ENCODE data around the gene PPIP5K2. TPM values are rescaled to one million over a fixed set of nuclear protein-coding genes. Genes with fewer than 3 reads are reported as not detected.

PPIP5K2 gene
- total RNA-seq, 4 donors from 2014 or later: 40.1 to 60.8 (median 57.7) TPM

GRCh38 chr5:103110403-103110802, 9.7 kb upstream of the PPIP5K2 start:
- Histone ChIP-seq H3K27ac (no peak overlapping the region), H3K36me3 (peaks cover 0 to 3% of the 10 kb centered on the region in 2 donors), H3K27me3 (no peaks in the 10 kb centered on the region), H3K4me3 (replicated peaks in 1 of 3) (no peak overlapping the region), H3K9me3 (no peaks in the 10 kb centered on the region), H3K4me1 (no peaks in the 10 kb centered on the region)
- intact Hi-C loops (cut with DNase I): no loop called here
- WGBS, 2 donors: 93 to 98% methylated on average over 2 of the region's 2 CpGs
- DNase-seq: no peak
- TF ChIP-seq POLR2A (IDR thresholded peaks at IDR 0.05): no peak
- TF ChIP-seq CTCF (IDR thresholded peaks at IDR 0.05): no peak

GRCh38 chr5:103111468-103111867, 8.6 kb upstream of the PPIP5K2 start:
- no peak for TF ChIP-seq POLR2A (IDR thresholded peaks at IDR 0.05)
- no peak for TF ChIP-seq CTCF (IDR thresholded peaks at IDR 0.05)
- 81 to 92% methylated on average over 2 of the region's 2 CpGs for WGBS, 2 donors
- Histone ChIP-seq H3K36me3 (peaks cover 0 to 3% of the 10 kb centered on the region in 2 donors), H3K4me3 (replicated peaks in 1 of 3) (no peak overlapping the region), H3K27ac (no peak overlapping the region), H3K4me1 (no peaks in the 10 kb centered on the region), H3K9me3 (no peaks in the 10 kb centered on the region), H3K27me3 (no peaks in the 10 kb centered on the region)
- no peak for DNase-seq
- intact Hi-C loops (cut with DNase I): no loop called here

GRCh38 chr5:103112910-103113309, 7.2 kb upstream of the PPIP5K2 start:
- Histone ChIP-seq H3K9me3 (no peaks in the 10 kb centered on the region), H3K4me1 (no peaks in the 10 kb centered on the region), H3K27me3 (no peaks in the 10 kb centered on the region), H3K36me3 (peaks cover 0 to 3% of the 10 kb centered on the region in 2 donors), H3K27ac (no peak overlapping the region), H3K4me3 (replicated peaks in 1 of 3) (no peak overlapping the region)
- no peak for TF ChIP-seq CTCF (IDR thresholded peaks at IDR 0.05)
- TF ChIP-seq POLR2A (IDR thresholded peaks at IDR 0.05): no peak
- WGBS, 2 donors: 96 to 97% methylated on average over 2 of the region's 2 CpGs
- intact Hi-C loops (cut with DNase I): no loop called here
- no peak for DNase-seq

- H3K36me3 ChIP-seq: no peaks in the 10 kb centered on the region
- TF ChIP-seq POLR2A (IDR thresholded peaks at IDR 0.05): no peak
- TF ChIP-seq CTCF (IDR thresholded peaks at IDR 0.05): no peak
- intact Hi-C loops (cut with DNase I): no loop called here
- no peaks in the 10 kb centered on the region for H3K27me3 ChIP-seq
- no peak overlapping the region for H3K4me3 ChIP-seq (replicated peaks in 1 of 3)
- peaks cover 0 to 7% of the 10 kb centered on the region in 2 donors for H3K4me1 ChIP-seq
- no peak for DNase-seq
- no peaks in the 10 kb centered on the region for H3K9me3 ChIP-seq
- WGBS, 2 donors: 74 to 75% methylated on average over 2 of the region's 2 CpGs
- H3K27ac ChIP-seq: no peak overlapping the region
These were observed 5.7 kb upstream of the PPIP5K2 start for GRCh38 chr5:103114440-103114839.

- H3K27ac ChIP-seq: no peak overlapping the region
- TF ChIP-seq POLR2A (IDR thresholded peaks at IDR 0.05) (no peak), CTCF (IDR thresholded peaks at IDR 0.05) (no peak)
- H3K4me3 ChIP-seq (replicated peaks in 1 of 3): no peak overlapping the region
- H3K27me3 ChIP-seq: no peaks in the 10 kb centered on the region
- no peak for DNase-seq
- H3K36me3 ChIP-seq: no peaks in the 10 kb centered on the region
- intact Hi-C loops (cut with DNase I): no loop called here
- H3K4me1 ChIP-seq: peaks cover 10 to 21% of the 10 kb centered on the region in 2 donors
- H3K9me3 ChIP-seq: no peaks in the 10 kb centered on the region
- WGBS, 2 donors: 85% methylated on average over 4 of the region's 4 CpGs
These were observed 2.6 kb upstream of the PPIP5K2 start for GRCh38 chr5:103117471-103117991.

All from thyroid gland (tissue), 4 donors.